GM12878 (cell line): Measurements from ENCODE around the gene ZNF493. TPM values are rescaled to one million over a fixed set of nuclear protein-coding genes. Genes with fewer than 3 reads are reported as not detected.

Experiments
- ATAC-seq: fragments of 200-7000 bp; cut with Tn5 transposase; 3 replicates; pipeline ENCODE4 v1.9.1; 2020; ENCODE audit warnings: mild to moderate bottlenecking, moderate library complexity
- BruUV-seq: library from RNA; stranded (reverse); fragments of 400-500 nt; replicated peaks from 2 replicates; lab custom pipeline; 2021; lab: Mats Ljungman, UMichigan
- CTCF ChIA-PET: fragments of 300-600 bp; sonication (Branson Sonifier 250); formaldehyde crosslinking; extraction: SDS; loops from one replicate; lab custom pipeline; 2021; ENCODE audit warnings: inconsistent platforms; lab: Yijun Ruan, JAX
- POLR2A ChIA-PET: fragments of 350-600 bp; formaldehyde crosslinking; extraction: SDS; loops from one replicate; lab custom pipeline; 2021; ENCODE audit warnings: inconsistent platforms; lab: Charles Lee
- RAD21 ChIA-PET: fragments of 300-600 bp; sonication (Branson Sonifier 250); formaldehyde crosslinking; loops from one replicate; lab custom pipeline; 2023; ENCODE audit warnings: antibody characterized with exemption; ENCODE audit not compliant: unreplicated experiment; lab: Charles Lee
- SMC1A ChIA-PET: fragments of 300-600 bp; sonication (Branson Sonifier 250); formaldehyde crosslinking; loops from one replicate; lab custom pipeline; 2023; ENCODE audit not compliant: unreplicated experiment, uncharacterized antibody; lab: Charles Lee
- DNase-seq: peaks from one replicate; pipeline ENCODE4 v3.0.0-alpha.2; 2011; ENCODE audit warnings: low read depth, low spot score
- FAIRE-seq: peaks from 3 replicates; lab custom pipeline; 2011; peaks lifted over from hg19 to GRCh38; lab: Jason Lieb, UNC
- H2AFZ ChIP-seq: 2 replicates; pipeline ENCODE4 v1.6.0; 2011; ENCODE audit warnings: low read depth, low read length, control low read depth; ENCODE audit not compliant: control insufficient read depth
- H3K27ac ChIP-seq: 2 replicates; pipeline ENCODE4 v1.5.1; 2011; ENCODE audit warnings: control low read depth; ENCODE audit not compliant: control insufficient read depth, insufficient read depth
- H3K27me3 ChIP-seq, 2 experiments: replicated peaks in 1 of 2; 2 replicates each; pipeline versions ENCODE4 v1.6.0 to v1.6.1; 2011; ENCODE audit warnings: low read length in 1 of 2; ENCODE audit not compliant: control insufficient read depth in 2 of 2, insufficient read depth in 2 of 2
- H3K36me3 ChIP-seq, 2 experiments: 2 replicates each; pipeline ENCODE4 v1.5.1; 2011; ENCODE audit warnings: low read length in 1 of 2; ENCODE audit not compliant: control insufficient read depth in 2 of 2, insufficient read depth in 2 of 2
- H3K4me1 ChIP-seq: 2 replicates; pipeline ENCODE4 v1.6.1; 2011; ENCODE audit warnings: mild to moderate bottlenecking, low read length, moderate library complexity, mixed read lengths; ENCODE audit not compliant: control insufficient read depth, insufficient read depth
- H3K4me2 ChIP-seq: 2 replicates; pipeline ENCODE4 v1.6.0; 2011; ENCODE audit warnings: control low read depth; ENCODE audit not compliant: control insufficient read depth, insufficient read depth
- H3K4me3 ChIP-seq: fragments of 200-600 bp; sonication (generic); 2 replicates; pipeline ENCODE4 v1.5.1; 2016
- H3K79me2 ChIP-seq: 2 replicates; pipeline ENCODE4 v1.6.0; 2011; ENCODE audit warnings: low read length; ENCODE audit not compliant: control insufficient read depth, insufficient read depth
- H3K9ac ChIP-seq: 2 replicates; pipeline ENCODE4 v1.8.0; 2011; ENCODE audit warnings: low read length, control low read depth, mixed read lengths; ENCODE audit not compliant: control insufficient read depth, insufficient read depth
- H3K9me3 ChIP-seq: replicated peaks from 3 replicates; pipeline ENCODE4 v1.5.1; 2011; ENCODE audit warnings: mild to moderate bottlenecking, low read length; ENCODE audit not compliant: control insufficient read depth, insufficient read depth
- H4K20me1 ChIP-seq: 2 replicates; pipeline ENCODE4 v1.6.0; 2011; ENCODE audit not compliant: control insufficient read depth, insufficient read depth
- ATF3 ChIP-seq: IDR thresholded peaks from 2 replicates; pipeline ENCODE4 v1.6.1; 2011; ENCODE audit warnings: low read depth, mild to moderate bottlenecking, low read length, moderate library complexity, borderline replicate concordance; ENCODE audit errors: extremely low read depth
- CBX5 ChIP-seq: sonication (generic); IDR thresholded peaks from 2 replicates; pipeline ENCODE4 v1.6.1; 2016; ENCODE audit warnings: low read depth, moderate library complexity, mild to moderate bottlenecking, inconsistent platforms
- EP300 ChIP-seq, 2 experiments: fragments of 150-350 bp in 1 of 2; IDR thresholded peaks; 2 replicates each; pipeline ENCODE4 v1.6.1; 2011 to 2012; ENCODE audit warnings: low read depth in 2 of 2, low read length in 2 of 2, borderline replicate concordance in 1 of 2, improper control_type of control experiment in 1 of 2, inconsistent platforms in 1 of 2; ENCODE audit not compliant: control insufficient read depth in 1 of 2
- IRF4 ChIP-seq: IDR thresholded peaks from 2 replicates; pipeline ENCODE4 v1.6.1; 2011; ENCODE audit warnings: low read depth, low read length
- LARP7 ChIP-seq: fragments of 450-650 bp; IDR thresholded peaks from 2 replicates; pipeline ENCODE4 v1.6.1; 2017; ENCODE audit warnings: mild to moderate bottlenecking
- MEF2B ChIP-seq: fragments of 450-650 bp; IDR thresholded peaks from 2 replicates; pipeline ENCODE4 v1.6.1; 2018; ENCODE audit warnings: mild to moderate bottlenecking, moderate library complexity; ENCODE audit not compliant: partially characterized antibody, poor library complexity, severe bottlenecking
- NFIC ChIP-seq: IDR thresholded peaks from 2 replicates; pipeline ENCODE4 v1.6.1; 2012; ENCODE audit warnings: low read depth, mild to moderate bottlenecking, inconsistent platforms, low read length, moderate library complexity
- NFXL1 ChIP-seq: fragments of 450-650 bp; IDR thresholded peaks from 2 replicates; pipeline ENCODE4 v1.6.1; 2017; ENCODE audit warnings: antibody characterized with exemption, mild to moderate bottlenecking, borderline replicate concordance
- TAF1 ChIP-seq: IDR thresholded peaks from 2 replicates; pipeline ENCODE4 v1.6.1; 2011; ENCODE audit warnings: mild to moderate bottlenecking, low read depth, low read length, borderline replicate concordance
- ZBTB4 ChIP-seq: fragments of 450-650 bp; formaldehyde crosslinking; IDR thresholded peaks from 2 replicates; pipeline ENCODE4 v1.4.0; 2022; ENCODE audit warnings: mild to moderate bottlenecking, moderate library complexity
- WGBS: methylation state at CpG from one replicate; pipeline ENCODE4 v1.1.6; 2016; ENCODE audit warnings: low lambda C conversion rate; ENCODE audit not compliant: insufficient replicate concordance, insufficient coverage; ENCODE audit errors: missing lambda C conversion rate; 5-methylcytosine and 5-hydroxymethylcytosine counted together
- in situ Hi-C: fragments of 300-500 bp; cut with MboI; formaldehyde crosslinking; loops from 9 replicates; pipeline ENCODE4 v1.14.3; 2018; ENCODE audit warnings: mixed read lengths
- intact Hi-C: fragments of 100-400 bp; cut with micrococcal nuclease; formaldehyde crosslinking; loops from one replicate; pipeline ENCODE4 v1.14.2; 2022; ENCODE audit not compliant: unreplicated experiment
- polyA plus RNA-seq, 11 experiments: library from polyadenylated mRNA; depleted of rRNA in 4 of 11; unstranded in 6 of 11; stranded (reverse) in 5 of 11; fragments of >200 nt; fragmentation: Nextera tagmentation in 4 of 11; fragmentation: Illumina TruSeq in 1 of 11; extraction: Ambion mirVana in 4 of 11; extraction: Trizol in 1 of 11; gene quantifications; 1 replicate in 1 of 11; 2 replicates in 10 of 11; pipeline versions ENCODE4 v1.2.1 to v1.2.3, GENCODE V29; 2011 to 2016; ENCODE audit warnings: inconsistent platforms in 2 of 11, missing spikeins in 2 of 11, low read depth in 1 of 11
- total RNA-seq, 4 experiments: library from RNA; depleted of rRNA in 3 of 4; stranded (reverse); fragments of >200 nt in 3 of 4; fragmentation: Illumina TruSeq in 1 of 4; extraction: Trizol in 1 of 4; gene quantifications; 2 replicates each; pipeline versions ENCODE4 v1.2.1 to v1.2.3, GENCODE V29; 2013 to 2021
- TF ChIP-seq, protein P1 (sequence below): IDR thresholded peaks from 2 replicates; pipeline ENCODE4 v1.6.1; 2011; ENCODE audit warnings: borderline replicate concordance, low read depth, mild to moderate bottlenecking, moderate library complexity, mixed read lengths, low read length; ENCODE audit not compliant: insufficient read depth; ENCODE audit errors: extremely low read length
- TF ChIP-seq, protein P2 (sequence below): fragments of 450-650 bp; IDR thresholded peaks from 2 replicates; pipeline ENCODE4 v1.6.1; 2018; ENCODE audit warnings: mild to moderate bottlenecking, low read depth, moderate library complexity; ENCODE audit not compliant: partially characterized antibody

Gene ZNF493
- total and polyA plus RNA-seq, 10 of the 15 experiments (the other 5 are each of a cell fraction or from before 2014, with no cell fraction given): 2.9 to 17.6 (median 8.3) TPM

- POLR2A ChIA-PET: no interaction called here
These were observed 54.3 kb downstream of the ZNF493 start for GRCh38 chr19:21451187-21451586.

More at GRCh38 chr19:21451187-21451586, 54.3 kb downstream of the ZNF493 start:
- Histone ChIP-seq H3K4me2 (no peak overlapping the region), H3K4me1 (no peaks in the 10 kb centered on the region), H3K9me3 (no peaks in the 10 kb centered on the region), H3K4me3 (no peak overlapping the region), H3K9ac (no peak overlapping the region), H3K36me3 (no peaks in the 10 kb centered on the region), H3K27ac (no peak overlapping the region), H2AFZ (no peak overlapping the region), H4K20me1 (no peaks in the 10 kb centered on the region), H3K79me2 (no peaks in the 10 kb centered on the region), H3K27me3 (no peaks in the 10 kb centered on the region)
- TF ChIP-seq NFXL1 (no peak), MEF2B (no peak), TAF1 (no peak), EP300 (IDR thresholded peaks at IDR 0.05; ENCODE audit: borderline replicate concordance in 1 of 2, control insufficient read depth in 1 of 2, low read depth in 2 of 2, low read length in 2 of 2) (no peak), ZBTB4 (CRISPR knock-in tag) (no peak), CBX5 (no peak), NFIC (no peak), IRF4 (no peak), LARP7 (no peak), ATF3 (no peak)
- TF ChIP-seq, protein P1, sequence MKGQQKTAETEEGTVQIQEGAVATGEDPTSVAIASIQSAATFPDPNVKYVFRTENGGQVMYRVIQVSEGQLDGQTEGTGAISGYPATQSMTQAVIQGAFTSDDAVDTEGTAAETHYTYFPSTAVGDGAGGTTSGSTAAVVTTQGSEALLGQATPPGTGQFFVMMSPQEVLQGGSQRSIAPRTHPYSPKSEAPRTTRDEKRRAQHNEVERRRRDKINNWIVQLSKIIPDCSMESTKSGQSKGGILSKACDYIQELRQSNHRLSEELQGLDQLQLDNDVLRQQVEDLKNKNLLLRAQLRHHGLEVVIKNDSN: no peak
- TF ChIP-seq, protein P2, sequence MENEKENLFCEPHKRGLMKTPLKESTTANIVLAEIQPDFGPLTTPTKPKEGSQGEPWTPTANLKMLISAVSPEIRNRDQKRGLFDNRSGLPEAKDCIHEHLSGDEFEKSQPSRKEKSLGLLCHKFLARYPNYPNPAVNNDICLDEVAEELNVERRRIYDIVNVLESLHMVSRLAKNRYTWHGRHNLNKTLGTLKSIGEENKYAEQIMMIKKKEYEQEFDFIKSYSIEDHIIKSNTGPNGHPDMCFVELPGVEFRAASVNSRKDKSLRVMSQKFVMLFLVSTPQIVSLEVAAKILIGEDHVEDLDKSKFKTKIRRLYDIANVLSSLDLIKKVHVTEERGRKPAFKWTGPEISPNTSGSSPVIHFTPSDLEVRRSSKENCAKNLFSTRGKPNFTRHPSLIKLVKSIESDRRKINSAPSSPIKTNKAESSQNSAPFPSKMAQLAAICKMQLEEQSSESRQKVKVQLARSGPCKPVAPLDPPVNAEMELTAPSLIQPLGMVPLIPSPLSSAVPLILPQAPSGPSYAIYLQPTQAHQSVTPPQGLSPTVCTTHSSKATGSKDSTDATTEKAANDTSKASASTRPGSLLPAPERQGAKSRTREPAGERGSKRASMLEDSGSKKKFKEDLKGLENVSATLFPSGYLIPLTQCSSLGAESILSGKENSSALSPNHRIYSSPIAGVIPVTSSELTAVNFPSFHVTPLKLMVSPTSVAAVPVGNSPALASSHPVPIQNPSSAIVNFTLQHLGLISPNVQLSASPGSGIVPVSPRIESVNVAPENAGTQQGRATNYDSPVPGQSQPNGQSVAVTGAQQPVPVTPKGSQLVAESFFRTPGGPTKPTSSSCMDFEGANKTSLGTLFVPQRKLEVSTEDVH: no peak
- WGBS: 20% methylated on average over 3 of the region's 3 CpGs
- CTCF ChIA-PET: no interaction called here
- FAIRE-seq (no peak), DNase-seq (no peak), ATAC-seq (no peak)
- no TSS peak for BruUV-seq
- intact Hi-C loops: no loop called here
- SMC1A ChIA-PET: interaction anchor here (0.7 kb wide), 1 partner anchor 75 kb away, joined by 4 read pairs; no protein-coding TSS in a partner anchor
- in situ Hi-C loops: no loop called here
- RAD21 ChIA-PET: no interaction called here
